ENCODE results near the gene TNFSF12. TPM values are rescaled to one million over a fixed set of nuclear protein-coding genes. Genes with fewer than 3 reads are reported as not detected.

TNFSF12 gene, protein sequence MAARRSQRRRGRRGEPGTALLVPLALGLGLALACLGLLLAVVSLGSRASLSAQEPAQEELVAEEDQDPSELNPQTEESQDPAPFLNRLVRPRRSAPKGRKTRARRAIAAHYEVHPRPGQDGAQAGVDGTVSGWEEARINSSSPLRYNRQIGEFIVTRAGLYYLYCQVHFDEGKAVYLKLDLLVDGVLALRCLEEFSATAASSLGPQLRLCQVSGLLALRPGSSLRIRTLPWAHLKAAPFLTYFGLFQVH
- not detected in 2 replicates for total RNA-seq (2014; rRNA removed; shearing (Covaris generic))

DNA sequence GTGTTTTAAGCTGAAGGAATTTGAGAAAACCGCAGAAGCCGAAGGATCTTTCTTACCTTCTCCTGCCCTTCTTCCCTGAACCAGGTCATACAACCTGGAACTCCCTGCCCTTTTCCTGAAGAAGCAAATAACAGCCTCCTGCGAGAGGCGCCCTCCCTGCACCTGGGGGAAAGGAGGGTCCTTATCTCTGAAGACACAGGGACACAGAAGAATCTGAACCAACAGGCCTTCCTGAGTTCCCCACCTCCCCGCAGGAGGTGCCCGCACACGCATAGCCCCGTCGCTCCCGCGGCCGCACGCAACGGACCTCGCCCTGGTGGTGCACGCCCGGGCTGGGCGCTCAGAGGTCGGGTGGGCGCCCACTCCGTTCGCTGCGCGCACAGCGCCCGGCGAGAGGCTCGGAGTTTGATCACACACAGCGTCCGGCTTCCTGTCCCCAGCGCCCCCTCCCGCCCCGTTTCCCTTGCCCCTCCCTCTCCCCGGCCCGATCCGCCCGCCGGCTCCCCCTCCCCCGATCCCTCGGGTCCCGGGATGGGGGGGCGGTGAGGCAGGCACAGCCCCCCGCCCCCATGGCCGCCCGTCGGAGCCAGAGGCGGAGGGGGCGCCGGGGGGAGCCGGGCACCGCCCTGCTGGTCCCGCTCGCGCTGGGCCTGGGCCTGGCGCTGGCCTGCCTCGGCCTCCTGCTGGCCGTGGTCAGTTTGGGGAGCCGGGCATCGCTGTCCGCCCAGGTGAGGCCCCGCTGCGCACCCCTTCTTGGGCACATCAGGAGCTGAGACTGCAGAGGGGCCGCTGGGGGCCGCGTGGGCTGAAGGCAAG is at the start of gene TNFSF12:
TNFSF12 (plus strand) TSS at position 474 of the 816 bp plus-strand sequence; CDS start at position 570, 96 bp downstream.
- peak; percentile 52 for DNase-seq (ENCODE audit: low spot score)
- in situ Hi-C loops (cut with HindIII; ENCODE audit: low sequenced_read_pairs): no loop called here

DNA sequence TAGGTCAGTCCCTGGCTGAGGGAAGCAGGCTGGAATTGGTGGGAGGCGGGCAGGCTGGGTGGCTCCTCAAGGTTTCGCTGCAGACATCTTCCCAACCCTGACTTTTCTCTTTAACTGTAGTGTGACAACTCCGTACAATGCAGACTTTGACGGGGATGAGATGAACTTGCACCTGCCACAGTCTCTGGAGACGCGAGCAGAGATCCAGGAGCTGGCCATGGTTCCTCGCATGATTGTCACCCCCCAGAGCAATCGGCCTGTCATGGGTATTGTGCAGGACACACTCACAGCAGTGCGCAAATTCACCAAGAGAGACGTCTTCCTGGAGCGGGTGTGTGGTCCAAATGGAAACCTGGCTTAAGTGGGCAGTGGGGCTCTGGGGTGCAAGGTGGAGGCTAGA is 49.7 kb upstream of the TNFSF12 start:
- no peak for DNase-seq (ENCODE audit: low spot score)
- in situ Hi-C loops (cut with HindIII; ENCODE audit: low sequenced_read_pairs): loop anchor here (25.0 kb wide), 1 partner anchor 112 kb away; the partner anchor contains the start of genes PLSCR3 and TNK1

DNA sequence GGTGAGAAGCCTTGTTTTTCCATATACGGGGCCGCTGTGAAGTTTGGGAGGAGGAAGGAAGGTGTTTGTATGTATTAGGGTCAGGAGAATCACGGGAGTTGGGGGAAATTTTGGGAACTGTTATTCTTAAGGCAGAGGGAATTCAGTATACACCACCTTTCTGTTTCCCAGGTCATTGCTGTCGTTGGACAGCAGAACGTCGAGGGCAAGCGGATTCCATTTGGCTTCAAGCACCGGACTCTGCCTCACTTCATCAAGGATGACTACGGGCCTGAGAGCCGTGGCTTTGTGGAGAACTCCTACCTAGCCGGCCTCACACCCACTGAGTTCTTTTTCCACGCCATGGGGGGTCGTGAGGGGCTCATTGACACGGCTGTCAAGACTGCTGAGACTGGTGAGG is 47.1 kb upstream of the TNFSF12 start:
- DNase-seq (ENCODE audit: low spot score): no peak
- in situ Hi-C loops (cut with HindIII; ENCODE audit: low sequenced_read_pairs): no loop called here

DNA sequence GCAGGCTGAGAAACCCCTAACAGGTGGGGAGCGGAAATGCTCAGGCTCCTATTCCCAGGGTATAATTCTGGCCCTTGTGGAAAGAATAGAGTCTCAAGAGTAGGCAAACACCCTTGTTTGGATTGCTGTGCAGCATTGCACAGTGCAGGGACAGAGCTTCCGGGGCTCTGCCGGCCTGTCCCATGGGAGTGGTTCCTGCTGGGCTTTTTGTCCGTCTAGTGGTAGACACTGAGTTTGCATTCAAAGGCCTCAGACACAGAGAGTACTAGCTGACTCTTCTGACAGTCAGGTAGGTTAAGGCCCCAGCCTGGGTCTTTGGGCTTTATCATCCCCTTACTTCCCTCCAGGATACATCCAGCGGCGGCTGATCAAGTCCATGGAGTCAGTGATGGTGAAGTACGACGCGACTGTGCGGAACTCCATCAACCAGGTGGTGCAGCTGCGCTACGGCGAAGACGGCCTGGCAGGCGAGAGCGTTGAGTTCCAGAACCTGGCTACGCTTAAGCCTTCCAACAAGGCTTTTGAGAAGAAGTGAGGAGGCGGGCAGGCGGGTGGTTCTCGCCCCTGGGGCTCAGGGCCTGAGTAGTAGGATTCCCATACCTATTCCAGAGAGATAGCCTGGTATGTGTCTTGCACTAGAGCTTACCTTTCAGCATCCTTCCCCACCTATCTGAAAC is 46.5 kb upstream of the TNFSF12 start:
- no peak for DNase-seq (ENCODE audit: low spot score)
- in situ Hi-C loops (cut with HindIII; ENCODE audit: low sequenced_read_pairs): no loop called here

DNA sequence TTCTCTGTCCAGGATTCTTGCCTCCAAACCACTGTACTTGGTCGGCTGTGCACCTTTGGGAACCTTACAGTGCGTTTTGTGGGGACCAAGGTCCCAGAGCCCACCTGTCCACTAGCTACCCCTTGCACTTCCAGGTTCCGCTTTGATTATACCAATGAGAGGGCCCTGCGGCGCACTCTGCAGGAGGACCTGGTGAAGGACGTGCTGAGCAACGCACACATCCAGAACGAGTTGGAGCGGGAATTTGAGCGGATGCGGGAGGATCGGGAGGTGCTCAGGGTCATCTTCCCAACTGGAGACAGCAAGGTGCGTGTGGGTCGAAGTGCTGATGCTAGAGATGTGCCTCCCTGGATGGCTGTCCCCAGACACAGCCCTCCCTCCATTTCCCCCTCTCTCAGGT is 45.9 kb upstream of the TNFSF12 start:
- in situ Hi-C loops (cut with HindIII; ENCODE audit: low sequenced_read_pairs): no loop called here
- DNase-seq (ENCODE audit: low spot score): no peak

DNA sequence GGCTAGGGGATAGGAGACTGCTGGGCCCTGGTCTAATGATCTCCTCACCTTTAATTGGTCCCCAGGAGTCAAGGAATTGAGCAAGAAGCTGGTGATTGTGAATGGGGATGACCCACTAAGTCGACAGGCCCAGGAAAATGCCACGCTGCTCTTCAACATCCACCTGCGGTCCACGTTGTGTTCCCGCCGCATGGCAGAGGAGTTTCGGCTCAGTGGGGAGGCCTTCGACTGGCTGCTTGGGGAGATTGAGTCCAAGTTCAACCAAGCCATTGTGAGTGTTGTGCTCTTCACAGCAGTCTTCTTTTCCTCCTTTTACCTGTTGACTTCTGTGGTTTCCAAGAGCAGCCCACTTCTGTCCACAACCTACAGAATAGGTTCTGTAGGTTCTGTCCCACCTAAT is 45.3 kb upstream of the TNFSF12 start:
- DNase-seq (ENCODE audit: low spot score): no peak
- in situ Hi-C loops (cut with HindIII; ENCODE audit: low sequenced_read_pairs): no loop called here

DNA sequence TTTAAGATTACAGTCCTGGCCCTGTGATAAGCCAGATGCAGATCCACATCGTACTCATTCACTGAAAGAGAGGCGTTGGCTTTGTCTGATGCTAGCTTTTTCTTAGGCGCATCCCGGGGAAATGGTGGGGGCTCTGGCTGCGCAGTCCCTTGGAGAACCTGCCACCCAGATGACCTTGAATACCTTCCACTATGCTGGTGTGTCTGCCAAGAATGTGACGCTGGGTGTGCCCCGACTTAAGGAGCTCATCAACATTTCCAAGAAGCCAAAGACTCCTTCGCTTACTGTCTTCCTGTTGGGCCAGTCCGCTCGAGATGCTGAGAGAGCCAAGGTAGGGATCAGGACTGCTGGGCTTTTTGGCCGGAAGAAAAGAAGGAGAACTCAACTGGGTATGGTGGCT is 40.7 kb upstream of the TNFSF12 start:
- no peak for DNase-seq (ENCODE audit: low spot score)
- in situ Hi-C loops (cut with HindIII; ENCODE audit: low sequenced_read_pairs): no loop called here

DNA sequence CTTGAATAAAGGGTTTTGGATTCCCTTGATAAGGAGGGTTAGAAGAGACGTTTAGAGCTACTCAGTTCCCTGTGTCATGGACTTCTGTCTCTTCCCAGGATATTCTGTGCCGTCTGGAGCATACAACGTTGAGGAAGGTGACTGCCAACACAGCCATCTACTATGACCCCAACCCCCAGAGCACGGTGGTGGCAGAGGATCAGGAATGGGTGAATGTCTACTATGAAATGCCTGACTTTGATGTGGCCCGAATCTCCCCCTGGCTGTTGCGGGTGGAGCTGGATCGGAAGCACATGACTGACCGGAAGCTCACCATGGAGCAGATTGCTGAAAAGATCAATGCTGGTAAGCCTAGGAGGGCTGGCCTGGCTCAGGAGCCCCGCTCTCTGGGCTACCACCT is 40.0 kb upstream of the TNFSF12 start:
- DNase-seq (ENCODE audit: low spot score): no peak
- in situ Hi-C loops (cut with HindIII; ENCODE audit: low sequenced_read_pairs): no loop called here

DNA sequence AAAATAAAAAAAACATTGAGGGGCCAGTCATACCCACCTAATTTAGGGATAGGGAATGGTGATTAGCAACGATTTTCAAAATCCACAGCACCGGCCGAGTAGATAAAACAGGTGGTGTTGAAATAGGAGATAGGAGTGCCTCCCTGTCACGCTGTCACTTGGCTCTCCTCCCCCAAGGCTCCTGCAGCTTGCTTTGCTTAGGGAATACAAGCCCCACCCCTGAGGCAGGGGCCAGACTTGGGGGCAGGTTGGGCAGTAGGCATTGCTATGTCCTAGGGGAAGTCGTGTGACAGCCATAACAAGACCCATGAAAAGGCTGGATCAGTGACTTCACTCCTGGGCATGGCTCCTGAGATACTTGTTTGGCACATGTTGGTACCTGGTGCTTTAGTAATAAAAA is 38.9 kb upstream of the TNFSF12 start:
- in situ Hi-C loops (cut with HindIII; ENCODE audit: low sequenced_read_pairs): no loop called here
- no peak for DNase-seq (ENCODE audit: low spot score)

DNA sequence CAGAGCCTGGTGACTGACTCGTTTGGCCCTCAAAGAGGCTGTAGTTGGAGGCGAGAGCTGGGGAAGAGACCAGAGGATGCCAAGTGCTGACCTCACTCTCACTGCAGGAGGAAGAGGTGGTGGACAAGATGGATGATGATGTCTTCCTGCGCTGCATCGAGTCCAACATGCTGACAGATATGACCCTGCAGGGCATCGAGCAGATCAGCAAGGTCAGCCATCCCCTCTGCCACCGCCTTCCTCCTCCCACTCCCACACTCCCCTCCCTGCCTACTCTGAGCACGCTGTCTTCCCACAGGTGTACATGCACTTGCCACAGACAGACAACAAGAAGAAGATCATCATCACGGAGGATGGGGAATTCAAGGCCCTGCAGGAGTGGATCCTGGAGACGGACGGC is 37.8 kb upstream of the TNFSF12 start:
- in situ Hi-C loops (cut with HindIII; ENCODE audit: low sequenced_read_pairs): no loop called here

DNA sequence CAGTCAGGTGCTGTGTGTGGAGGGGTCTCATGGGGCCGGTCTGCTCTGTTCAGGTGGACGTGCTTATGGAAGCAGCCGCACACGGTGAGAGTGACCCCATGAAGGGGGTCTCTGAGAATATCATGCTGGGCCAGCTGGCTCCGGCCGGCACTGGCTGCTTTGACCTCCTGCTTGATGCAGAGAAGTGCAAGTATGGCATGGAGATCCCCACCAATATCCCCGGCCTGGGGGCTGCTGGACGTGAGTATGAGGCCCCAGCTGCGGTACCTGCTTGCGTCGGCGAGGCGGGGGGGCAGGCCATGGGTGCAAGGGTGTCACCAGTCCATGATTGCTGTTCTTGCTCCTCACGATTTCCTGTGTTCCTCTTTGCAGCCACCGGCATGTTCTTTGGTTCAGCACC is 36.8 kb upstream of the TNFSF12 start:
- in situ Hi-C loops (cut with HindIII; ENCODE audit: low sequenced_read_pairs): no loop called here

More for the DNA sequence above, 37.8 kb upstream of the TNFSF12 start:
- no peak for DNase-seq (ENCODE audit: low spot score)

DNA sequence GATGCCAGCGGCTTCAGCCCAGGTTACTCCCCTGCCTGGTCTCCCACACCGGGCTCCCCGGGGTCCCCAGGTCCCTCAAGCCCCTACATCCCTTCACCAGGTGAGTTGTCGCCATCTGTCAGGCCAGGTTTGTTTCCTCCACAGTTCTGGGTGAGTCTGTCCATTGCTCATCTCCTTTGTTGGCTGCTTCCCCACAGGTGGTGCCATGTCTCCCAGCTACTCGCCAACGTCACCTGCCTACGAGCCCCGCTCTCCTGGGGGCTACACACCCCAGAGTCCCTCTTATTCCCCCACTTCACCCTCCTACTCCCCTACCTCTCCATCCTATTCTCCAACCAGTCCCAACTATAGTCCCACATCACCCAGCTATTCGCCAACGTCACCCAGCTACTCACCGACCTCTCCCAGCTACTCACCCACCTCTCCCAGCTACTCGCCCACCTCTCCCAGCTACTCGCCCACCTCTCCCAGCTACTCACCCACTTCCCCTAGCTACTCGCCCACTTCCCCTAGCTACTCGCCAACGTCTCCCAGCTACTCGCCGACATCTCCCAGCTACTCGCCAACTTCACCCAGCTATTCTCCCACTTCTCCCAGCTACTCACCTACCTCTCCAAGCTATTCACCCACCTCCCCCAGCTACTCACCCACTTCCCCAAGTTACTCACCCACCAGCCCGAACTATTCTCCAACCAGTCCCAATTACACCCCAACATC is 35.9 kb upstream of the TNFSF12 start:
- no peak for DNase-seq (ENCODE audit: low spot score)
- in situ Hi-C loops (cut with HindIII; ENCODE audit: low sequenced_read_pairs): no loop called here

More for the DNA sequence above, 36.8 kb upstream of the TNFSF12 start:
- DNase-seq (ENCODE audit: low spot score): no peak

DNA sequence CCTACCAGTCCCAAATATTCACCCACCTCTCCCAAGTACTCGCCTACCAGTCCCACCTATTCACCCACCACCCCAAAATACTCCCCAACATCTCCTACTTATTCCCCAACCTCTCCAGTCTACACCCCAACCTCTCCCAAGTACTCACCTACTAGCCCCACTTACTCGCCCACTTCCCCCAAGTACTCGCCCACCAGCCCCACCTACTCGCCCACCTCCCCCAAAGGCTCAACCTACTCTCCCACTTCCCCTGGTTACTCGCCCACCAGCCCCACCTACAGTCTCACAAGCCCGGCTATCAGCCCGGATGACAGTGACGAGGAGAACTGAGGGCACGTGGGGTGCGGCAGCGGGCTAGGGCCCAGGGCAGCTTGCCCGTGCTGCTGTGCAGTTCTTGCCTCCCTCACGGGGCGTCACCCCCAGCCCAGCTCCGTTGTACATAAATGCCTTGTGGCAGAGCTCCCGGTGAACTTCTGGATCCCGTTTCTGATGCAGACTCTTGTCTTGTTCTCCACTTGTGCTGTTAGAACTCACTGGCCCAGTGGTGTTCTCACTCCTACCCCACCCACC is 34.9 kb upstream of the TNFSF12 start:
- DNase-seq (ENCODE audit: low spot score): no peak
- in situ Hi-C loops (cut with HindIII; ENCODE audit: low sequenced_read_pairs): no loop called here

DNA sequence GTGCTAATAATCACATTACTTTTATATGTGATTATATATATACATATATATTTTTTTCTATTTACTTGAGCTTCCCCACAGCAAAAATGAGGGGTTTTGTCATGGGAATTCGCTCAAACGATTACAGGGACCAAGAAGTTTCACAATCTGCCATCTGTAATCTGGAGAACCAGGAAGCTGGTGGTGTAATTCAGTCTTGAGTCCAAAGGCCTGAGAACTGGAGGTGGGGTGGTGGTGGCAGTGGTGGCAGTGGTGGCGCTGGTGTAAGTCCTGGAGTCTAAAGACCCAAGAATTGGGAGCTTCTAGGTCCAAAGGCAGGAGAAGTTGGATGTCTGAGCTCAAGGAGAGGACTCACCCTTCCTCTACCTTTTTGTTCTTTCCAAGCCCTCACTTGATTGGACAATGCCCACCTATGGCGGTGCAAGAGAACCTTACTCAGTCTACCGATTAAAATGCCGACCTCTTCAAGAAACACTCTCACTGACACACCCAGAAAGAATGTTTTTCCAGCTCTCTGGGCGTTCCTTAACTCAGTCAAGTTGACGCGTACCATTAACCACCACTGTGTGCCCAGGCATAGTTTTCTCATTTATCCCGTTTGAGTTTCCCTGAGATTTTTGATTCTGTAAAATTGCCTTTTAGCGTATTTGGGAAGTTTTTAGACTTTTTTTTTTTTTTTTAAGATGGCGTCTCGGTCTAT is 32.8 kb upstream of the TNFSF12 start:
- in situ Hi-C loops (cut with HindIII; ENCODE audit: low sequenced_read_pairs): no loop called here
- DNase-seq (ENCODE audit: low spot score): no peak

DNA sequence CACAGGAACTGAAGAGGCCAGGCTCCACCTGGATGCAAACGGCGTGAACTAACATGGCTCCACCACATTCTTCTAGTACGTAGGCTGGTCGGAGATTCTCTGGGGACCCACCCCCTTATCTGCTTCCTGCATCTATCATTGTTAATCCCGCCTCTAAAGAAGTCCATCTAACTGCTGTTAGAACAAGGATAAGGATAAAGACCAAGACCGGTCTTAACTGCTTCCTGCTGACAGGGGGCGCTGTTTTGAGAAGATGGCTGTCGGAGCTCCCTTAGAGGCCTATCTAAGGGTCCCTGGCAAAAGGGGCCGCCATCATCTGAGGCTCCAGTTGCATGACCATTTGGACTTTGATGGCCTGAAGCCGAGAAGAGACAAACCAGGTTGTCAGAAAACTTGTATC is 25.8 kb upstream of the TNFSF12 start:
- in situ Hi-C loops (cut with HindIII; ENCODE audit: low sequenced_read_pairs): no loop called here
- DNase-seq (ENCODE audit: low spot score): no peak

DNA sequence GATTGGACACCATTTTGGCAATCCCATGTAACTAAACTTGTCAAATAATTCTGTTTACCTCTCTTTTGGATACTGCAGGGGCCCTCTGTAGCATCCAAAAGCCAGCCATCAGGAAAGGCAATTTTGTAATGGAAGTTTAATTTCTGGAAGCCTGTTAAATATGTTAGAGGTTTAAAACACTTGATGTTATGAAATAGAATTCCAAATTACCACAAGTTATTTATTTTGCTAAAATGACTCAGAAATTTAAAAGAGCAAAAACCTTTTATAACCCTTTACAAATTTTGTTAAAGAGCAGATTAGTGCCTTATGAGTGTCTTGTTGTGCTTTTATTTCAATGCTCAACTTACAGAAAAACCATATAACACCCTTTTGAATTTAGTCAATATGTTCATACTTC is 20.0 kb upstream of the TNFSF12 start:
- in situ Hi-C loops (cut with HindIII; ENCODE audit: low sequenced_read_pairs): no loop called here
- no peak for DNase-seq (ENCODE audit: low spot score)

DNA sequence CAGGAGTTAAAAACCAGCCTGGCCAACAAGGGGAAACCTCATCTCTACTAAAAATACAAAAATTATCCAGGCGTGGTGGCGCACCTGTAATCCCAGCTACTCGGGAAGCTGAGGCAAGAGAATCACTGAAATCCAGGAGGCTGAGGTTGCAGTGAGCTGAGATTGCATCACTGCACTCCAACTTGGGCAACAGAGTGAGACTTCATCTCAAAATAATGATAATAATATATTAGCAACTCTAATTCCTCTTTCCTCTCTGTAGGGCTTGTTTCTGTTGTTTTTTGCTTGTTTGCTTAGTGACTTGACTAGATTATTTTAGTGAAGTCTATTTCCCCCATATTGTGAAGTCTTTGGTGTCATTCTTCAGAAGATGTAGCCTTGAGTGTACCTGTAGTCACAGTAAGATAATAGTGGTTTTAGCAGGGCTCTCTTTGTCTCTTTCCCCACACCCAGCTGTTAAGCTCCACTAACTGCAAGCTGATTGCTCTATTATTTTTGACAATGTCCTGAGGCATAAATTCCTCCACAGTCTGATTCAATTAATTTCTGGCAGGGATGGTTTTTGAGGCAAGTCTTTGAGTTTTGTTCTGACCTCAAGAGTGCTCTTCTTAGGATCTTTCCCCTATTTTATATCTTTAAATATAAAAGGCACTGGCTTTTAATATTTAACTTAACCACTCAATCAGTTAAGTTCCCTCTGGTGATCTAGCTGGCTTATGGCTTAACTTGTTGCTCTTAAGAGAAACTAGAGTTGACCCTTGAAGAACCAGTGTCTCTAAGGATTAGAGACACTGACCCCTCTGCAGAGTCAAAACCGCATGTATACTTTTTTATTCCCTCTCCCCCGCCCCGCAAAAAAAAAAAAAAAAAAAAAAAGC is 18.6 kb upstream of the TNFSF12 start:
- DNase-seq (ENCODE audit: low spot score): no peak
- in situ Hi-C loops (cut with HindIII; ENCODE audit: low sequenced_read_pairs): no loop called here

DNA sequence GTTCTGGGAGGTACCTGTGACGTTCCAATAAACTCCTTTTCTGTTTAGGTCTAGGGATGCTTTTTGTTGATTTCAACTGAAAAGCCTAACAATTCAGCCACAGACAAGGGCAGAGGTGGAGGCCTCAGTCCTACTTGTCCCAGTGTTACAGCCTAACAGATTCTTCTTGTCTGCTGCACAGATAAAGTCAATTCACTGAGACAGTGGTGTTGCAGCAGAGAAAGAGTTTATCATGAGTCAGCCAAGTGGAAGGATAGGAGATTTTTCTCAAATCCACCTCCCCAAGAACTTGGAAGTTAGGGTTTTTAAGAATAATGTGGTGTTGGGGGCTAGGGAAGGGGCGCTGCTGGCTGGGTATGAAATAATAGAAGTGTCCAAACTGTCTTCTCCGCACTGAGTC is 10.8 kb upstream of the TNFSF12 start:
- no peak for DNase-seq (ENCODE audit: low spot score)
- in situ Hi-C loops (cut with HindIII; ENCODE audit: low sequenced_read_pairs): no loop called here

All from G401 (cell line).